ENCODE data around the gene SLC22A16. TPM values are rescaled to one million over a fixed set of nuclear protein-coding genes. Genes with fewer than 3 reads are reported as not detected.

Gene SLC22A16
- total and polyA plus RNA-seq, 2 of the 13 experiments (the other 11 are each of a cell fraction or from before 2014, with no cell fraction given): 0.04 TPM; not detected in 1

- FAIRE-seq: no peak
- H3K27ac ChIP-seq (ENCODE audit: extremely low read length, insufficient read depth, low read length): no peak overlapping the region
- ChIA-PET CTCF (ENCODE audit: low intra/inter-chr PET ratio, low total read pairs) (no interaction called here), POLR2A (no interaction called here)
- no peak overlapping the region for H3K4me3 ChIP-seq (replicated peaks in 1 of 3; ENCODE audit: insufficient read depth in 1 of 3, low read depth in 2 of 3, low read length in 3 of 3)
- TF ChIP-seq, protein P1, sequence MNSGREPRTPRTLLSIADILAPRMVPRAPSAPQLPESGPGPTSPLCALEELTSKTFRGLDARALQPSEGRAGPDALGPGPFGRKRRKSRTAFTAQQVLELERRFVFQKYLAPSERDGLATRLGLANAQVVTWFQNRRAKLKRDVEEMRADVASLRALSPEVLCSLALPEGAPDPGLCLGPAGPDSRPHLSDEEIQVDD (CRISPR knock-in tag; IDR thresholded peaks at IDR 0.05; ENCODE audit: borderline replicate concordance): no peak
- no peak for TF ChIP-seq BHLHE40 (IDR thresholded peaks at IDR 0.05; ENCODE audit: low read length)
- TF ChIP-seq KDM5A (IDR thresholded peaks at IDR 0.05; ENCODE audit: borderline replicate concordance, low read length): no peak
- no peak for TF ChIP-seq ZNF878 (CRISPR knock-in tag; IDR thresholded peaks at IDR 0.05)
- no peaks in the 10 kb centered on the region for H4K20me1 ChIP-seq (ENCODE audit: insufficient read depth, low read length)
- ATAC-seq: no peak
- no peaks in the 10 kb centered on the region for H3K27me3 ChIP-seq (ENCODE audit: control insufficient read depth in 1 of 2, insufficient read depth in 2 of 2, low read length in 2 of 2)
- no peaks in the 10 kb centered on the region for H3K9me3 ChIP-seq (ENCODE audit: low read length)
- no TSS peak for BruUV-seq (replicated peaks)
- intact Hi-C loops (cut with micrococcal nuclease; ENCODE audit: unreplicated experiment): loop anchor here (10.0 kb wide), 1 partner anchor 1185 kb away; no protein-coding TSS in a partner anchor
- H2AFZ ChIP-seq (ENCODE audit: low read length): no peak overlapping the region
- no peak overlapping the region for H3K9ac ChIP-seq (ENCODE audit: insufficient read depth, low read depth, low read length)
- H3K4me2 ChIP-seq (ENCODE audit: low read depth, low read length): no peak overlapping the region
- no peaks in the 10 kb centered on the region for H3K79me2 ChIP-seq (ENCODE audit: insufficient read depth, low read length)
- in situ Hi-C loops (cut with HindIII; ENCODE audit: extremely low pct_ligation_motif_present, low pct_unique_long_range_greater_than_20kb): loop anchor here (10.0 to 25.0 kb wide), 4 partner anchors 225 to 862 kb away; partner anchors contain the start of gene WASF1
- DNase-seq (ENCODE audit: low spot score): no peak
- H3K36me3 ChIP-seq (replicated peaks in 1 of 2; ENCODE audit: control insufficient read depth in 1 of 2, insufficient read depth in 2 of 2, low read length in 2 of 2): peaks cover 1 to 2% of the 10 kb centered on the region in 2 experiments; a peak in 1 of 5 replicates
- WGBS (ENCODE audit: low lambda C conversion rate): 91% methylated on average over 28 of the region's 43 CpGs
- no peaks in the 10 kb centered on the region for H3K4me1 ChIP-seq (ENCODE audit: insufficient read depth, low read length)
Measured at GRCh38 chr6:110399219-110400071, 77.0 kb downstream of the SLC22A16 start.

- Histone ChIP-seq H4K20me1 (ENCODE audit: insufficient read depth, low read length) (no peaks in the 10 kb centered on the region), H3K79me2 (ENCODE audit: insufficient read depth, low read length) (no peaks in the 10 kb centered on the region), H3K4me3 (replicated peaks in 1 of 3; ENCODE audit: insufficient read depth in 1 of 3, low read depth in 2 of 3, low read length in 3 of 3) (no peak overlapping the region), H3K9me3 (ENCODE audit: low read length) (no peaks in the 10 kb centered on the region), H3K27me3 (ENCODE audit: control insufficient read depth in 1 of 2, insufficient read depth in 2 of 2, low read length in 2 of 2) (no peaks in the 10 kb centered on the region), H3K36me3 (replicated peaks in 1 of 2; ENCODE audit: control insufficient read depth in 1 of 2, insufficient read depth in 2 of 2, low read length in 2 of 2) (no peaks in the 10 kb centered on the region), H3K27ac (ENCODE audit: extremely low read length, insufficient read depth, low read length) (no peak overlapping the region), H3K4me1 (ENCODE audit: insufficient read depth, low read length) (no peaks in the 10 kb centered on the region), H3K9ac (ENCODE audit: insufficient read depth, low read depth, low read length) (no peak overlapping the region), H2AFZ (ENCODE audit: low read length) (no peak overlapping the region), H3K4me2 (ENCODE audit: low read depth, low read length) (no peak overlapping the region)
- in situ Hi-C loops (cut with HindIII; ENCODE audit: extremely low pct_ligation_motif_present, low pct_unique_long_range_greater_than_20kb) (loop anchor here (10.0 to 25.0 kb wide), 4 partner anchors 224 to 861 kb away; partner anchors contain the start of gene WASF1), intact Hi-C loops (cut with micrococcal nuclease; ENCODE audit: unreplicated experiment) (no loop called here)
- DNase-seq (ENCODE audit: low spot score) (no peak), ATAC-seq (no peak), FAIRE-seq (no peak)
- no TSS peak for BruUV-seq (replicated peaks)
- 87% methylated on average over 4 of the region's 4 CpGs for WGBS (ENCODE audit: low lambda C conversion rate)
- ChIA-PET POLR2A (no interaction called here), CTCF (ENCODE audit: low intra/inter-chr PET ratio, low total read pairs) (no interaction called here)
- no peak for TF ChIP-seq POLR2AphosphoS5 (IDR thresholded peaks at IDR 0.05; ENCODE audit: low read depth, low read length)
- no peak for TF ChIP-seq MTERF4 (CRISPR knock-in tag; IDR thresholded peaks at IDR 0.05)
- TF ChIP-seq KDM6A (CRISPR knock-in tag; IDR thresholded peaks at IDR 0.05; ENCODE audit: low read depth): no peak
- TF ChIP-seq RBFOX2 (IDR thresholded peaks at IDR 0.05; ENCODE audit: low read depth, low read length): no peak
- TF ChIP-seq MTF2 (CRISPR knock-in tag; IDR thresholded peaks at IDR 0.05; ENCODE audit: borderline replicate concordance): no peak
- TF ChIP-seq HOXA5 (CRISPR knock-in tag; IDR thresholded peaks at IDR 0.05): no peak
- no peak for TF ChIP-seq NFYC (CRISPR knock-in tag; IDR thresholded peaks at IDR 0.05)
- TF ChIP-seq ZBTB2 (CRISPR knock-in tag; IDR thresholded peaks at IDR 0.05; ENCODE audit: low read depth): no peak
- TF ChIP-seq ZNF207 (IDR thresholded peaks at IDR 0.05; ENCODE audit: borderline replicate concordance): no peak
- TF ChIP-seq PCBP2 (optimal IDR thresholded peaks at IDR 0.05; ENCODE audit: low read depth, low read length, poor library complexity, severe bottlenecking): no peak
- TF ChIP-seq MAFK (conservative IDR thresholded peaks at IDR 0.05 in 1 of 2, IDR thresholded peaks at IDR 0.05 in 1 of 2; ENCODE audit: low read length in 2 of 2): no peak
Measured at GRCh38 chr6:110398778-110399177, 77.6 kb downstream of the SLC22A16 start.

Measured in HepG2 (cell line).